Activated CD8-positive, alpha-beta memory T cell treated with anti-CD3 and anti-CD28 coated beads for 4 hours (primary cell): ENCODE data around the gene MIPEP.
"Not testable (repeated sequence)": the region's sequence is repeated elsewhere in the genome, so short reads cannot be mapped to it uniquely, and the experiment has no call there.

ENCODE experiments used
- DNase-seq, 2 donors: peaks; one replicate each; pipeline ENCODE4 v3.0.0-alpha.2; 2020; ENCODE audit warnings: low read depth in 2 of 2

The MIPEP gene

GRCh38 chr13:23889615-23890607 lies 711 bp upstream of the MIPEP start:
- no peak for DNase-seq

DNA sequence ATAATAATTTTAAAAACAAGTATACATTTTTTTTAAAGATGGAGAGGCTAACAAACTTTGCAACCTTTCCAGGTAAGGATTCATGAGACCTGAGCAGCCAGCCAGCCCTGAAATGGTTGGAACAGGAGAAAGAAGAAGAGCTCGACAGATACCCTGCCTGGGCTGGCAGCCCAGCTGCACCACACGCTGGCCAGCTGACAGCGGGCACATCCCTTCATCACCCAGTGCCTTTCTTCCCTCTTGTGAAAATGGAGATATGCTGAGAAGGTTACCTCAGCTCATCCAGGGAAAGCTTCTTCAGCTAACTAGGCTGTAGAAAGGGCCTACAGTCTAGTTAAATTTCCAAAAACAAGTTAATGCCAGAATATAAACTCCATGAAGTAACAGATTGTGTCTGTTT lies 4.8 kb downstream of the MIPEP start:
- DNase-seq = not testable (repeated sequence)

- no peak for DNase-seq
These were observed 5.9 kb downstream of the MIPEP start for GRCh38 chr13:23883255-23883654.

DNA sequence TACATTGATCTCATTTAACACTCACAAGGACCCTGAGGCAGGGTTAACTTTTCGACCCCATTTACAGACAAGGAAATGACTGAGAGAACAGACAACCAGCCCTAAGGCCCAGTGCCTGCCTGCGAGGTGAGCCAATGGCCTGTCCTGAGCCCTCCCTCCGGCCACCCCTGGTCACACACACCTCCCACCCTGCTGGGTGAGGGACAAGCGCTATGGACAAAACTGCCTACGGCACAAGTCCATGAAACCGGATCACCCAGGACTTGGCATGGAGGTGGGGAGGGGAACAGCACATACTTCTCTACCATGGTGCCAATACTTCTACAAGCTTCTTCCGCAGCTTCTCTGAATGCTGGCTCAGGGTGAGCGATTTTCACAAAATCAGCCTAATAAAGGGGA lies 7.8 kb downstream of the MIPEP start:
- DNase-seq = not testable (repeated sequence)

DNA sequence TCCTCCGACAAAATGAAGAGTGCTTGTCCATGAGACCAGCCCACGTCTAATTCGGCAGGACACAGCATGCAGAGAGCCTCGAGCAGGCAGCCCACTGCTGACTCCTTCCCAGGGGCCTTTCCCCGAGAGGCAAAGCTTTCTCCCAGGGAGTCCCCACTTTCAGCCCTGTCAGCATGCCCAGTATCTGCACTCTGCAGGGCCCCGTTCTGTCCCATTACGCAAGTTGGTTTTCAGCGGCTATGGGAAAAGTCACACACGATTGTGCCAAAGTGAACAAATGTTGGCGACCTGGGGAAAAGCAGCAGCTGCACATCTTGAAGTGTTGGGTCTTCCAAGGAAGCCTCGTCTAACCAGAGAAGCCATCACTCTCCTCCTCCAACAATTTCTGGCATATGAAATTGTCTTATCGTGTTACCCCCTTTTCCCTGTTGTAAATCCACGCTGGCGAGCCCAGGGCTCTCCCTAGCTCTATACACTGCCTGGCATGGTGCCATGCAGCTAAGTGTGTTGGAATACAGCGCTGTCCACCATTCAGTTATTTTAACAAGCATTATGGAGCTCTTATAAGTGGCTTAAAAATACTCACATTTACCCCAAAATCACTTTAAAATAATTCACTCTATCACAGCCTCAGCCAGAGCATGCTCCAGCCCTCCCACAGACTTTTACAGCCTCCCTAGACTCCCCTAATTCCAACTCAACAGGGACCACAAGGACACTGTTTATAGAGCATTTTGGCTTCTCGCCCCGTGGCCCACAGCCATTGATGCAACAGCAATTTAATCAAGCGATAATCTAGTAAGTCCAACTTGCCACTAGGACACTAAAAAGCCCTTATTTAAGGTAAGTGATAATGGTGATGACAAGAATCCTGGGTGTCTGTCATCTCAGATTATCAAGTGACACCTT lies 8.5 kb downstream of the MIPEP start:
- not testable (repeated sequence) for DNase-seq

DNA sequence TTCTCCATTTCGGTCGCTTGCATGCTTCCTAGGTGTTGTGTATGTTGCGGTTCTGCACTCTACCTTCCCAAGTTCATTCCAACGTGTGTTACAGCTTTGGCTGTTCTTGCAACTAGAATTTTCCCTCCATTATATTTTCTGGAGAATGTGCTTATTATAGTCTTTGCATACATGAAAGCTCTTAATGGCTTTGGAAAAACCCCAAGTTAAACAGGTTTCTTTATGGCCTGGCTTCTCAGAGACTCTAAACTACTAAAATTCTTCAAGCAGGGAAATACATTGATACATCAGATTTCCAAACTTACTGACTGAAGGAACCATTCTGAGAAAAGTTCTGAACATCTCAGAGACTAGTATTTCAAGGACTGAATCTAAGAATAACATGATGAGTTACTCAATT lies 11.9 kb downstream of the MIPEP start:
- DNase-seq = no peak

GRCh38 chr13:23876265-23876664 lies 12.9 kb downstream of the MIPEP start:
- DNase-seq = no peak

DNA sequence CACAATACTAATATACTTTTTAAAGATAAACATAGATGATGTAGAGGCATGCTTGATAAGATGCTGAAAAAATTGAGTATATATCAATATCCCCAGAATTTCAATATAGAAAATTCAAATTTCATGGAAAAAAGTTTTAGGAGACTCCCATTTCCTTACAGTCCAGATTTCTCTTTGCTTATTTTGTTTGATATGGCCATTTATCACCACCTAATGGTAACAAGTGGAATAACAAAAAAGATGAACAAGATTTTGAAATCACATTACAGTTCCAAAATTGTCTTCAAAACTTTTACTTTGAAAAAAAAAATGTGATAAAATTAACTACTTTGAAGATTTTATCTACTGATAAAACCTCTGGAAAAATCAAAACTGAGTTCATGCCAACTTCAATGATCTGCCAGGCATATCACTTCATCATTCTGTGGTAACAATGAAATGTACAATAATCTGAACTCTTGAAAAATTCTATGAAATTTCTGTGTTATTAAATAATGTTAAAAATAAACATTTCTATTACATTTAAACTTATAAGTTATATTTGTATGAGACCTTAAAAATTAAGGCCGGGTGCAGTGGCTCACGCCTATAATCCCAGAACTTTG lies 17.5 kb downstream of the MIPEP start:
- DNase-seq = no peak

DNA sequence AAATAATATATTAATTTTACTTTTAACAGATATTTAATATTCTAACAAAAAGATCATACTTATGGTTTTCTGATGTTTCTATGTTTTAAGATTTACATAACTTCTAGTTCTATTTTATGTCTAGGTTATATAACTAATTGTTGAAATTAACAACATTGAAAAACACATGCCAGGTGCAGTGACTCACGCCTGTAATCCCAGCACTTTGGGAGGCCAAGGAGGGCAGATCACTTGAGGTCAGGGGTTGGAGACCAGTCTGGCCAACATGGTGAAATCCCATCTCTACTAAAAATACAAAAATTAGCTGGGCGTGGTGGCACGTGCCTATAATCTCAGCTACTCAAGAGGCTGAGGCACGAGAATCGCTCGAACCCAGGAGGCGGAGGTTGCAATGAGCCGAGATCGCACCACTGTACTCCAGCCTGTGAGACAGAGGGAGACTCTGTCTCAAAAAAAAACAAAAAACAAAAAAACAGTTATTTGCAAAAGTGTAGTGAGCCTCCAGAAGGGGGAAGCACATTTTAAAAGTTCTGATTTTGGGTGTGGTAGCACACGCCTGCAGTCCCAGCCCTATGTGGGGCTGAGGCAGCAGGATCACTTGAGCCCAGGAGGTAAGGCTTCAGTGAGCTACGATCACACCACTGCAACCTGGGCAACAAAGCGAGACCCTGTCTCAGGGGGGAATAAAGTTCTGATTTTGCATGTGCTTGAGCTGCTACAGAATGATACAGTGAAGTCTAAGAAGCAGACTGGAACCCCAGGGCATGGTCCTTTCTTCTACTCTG lies 18.7 kb downstream of the MIPEP start:
- no peak for DNase-seq

- DNase-seq = no peak
These were observed 20.7 kb downstream of the MIPEP start for GRCh38 chr13:23868521-23868920.

DNA sequence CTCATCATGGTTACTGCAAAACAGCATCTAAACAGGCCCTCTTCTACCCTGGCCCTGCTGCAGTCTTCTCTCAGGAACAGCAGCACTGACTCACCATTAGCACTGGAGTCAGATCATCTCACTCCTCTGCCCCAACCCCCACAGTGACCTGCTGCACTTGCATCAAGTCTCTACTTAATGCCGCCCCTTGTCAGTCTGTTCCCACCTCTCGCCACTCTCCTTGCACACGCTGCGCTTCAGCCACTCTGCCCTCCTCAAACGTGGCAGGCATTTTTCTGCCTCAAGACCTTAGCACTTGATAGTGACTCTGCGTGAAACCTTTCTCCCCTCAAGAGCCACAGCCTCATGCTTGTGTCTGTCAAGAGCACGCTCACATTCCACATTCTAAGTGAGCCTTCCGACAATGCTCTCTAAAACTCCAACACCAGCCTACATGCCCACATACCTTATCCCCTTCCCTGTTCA lies 22.1 kb downstream of the MIPEP start:
- DNase-seq = no peak

DNA sequence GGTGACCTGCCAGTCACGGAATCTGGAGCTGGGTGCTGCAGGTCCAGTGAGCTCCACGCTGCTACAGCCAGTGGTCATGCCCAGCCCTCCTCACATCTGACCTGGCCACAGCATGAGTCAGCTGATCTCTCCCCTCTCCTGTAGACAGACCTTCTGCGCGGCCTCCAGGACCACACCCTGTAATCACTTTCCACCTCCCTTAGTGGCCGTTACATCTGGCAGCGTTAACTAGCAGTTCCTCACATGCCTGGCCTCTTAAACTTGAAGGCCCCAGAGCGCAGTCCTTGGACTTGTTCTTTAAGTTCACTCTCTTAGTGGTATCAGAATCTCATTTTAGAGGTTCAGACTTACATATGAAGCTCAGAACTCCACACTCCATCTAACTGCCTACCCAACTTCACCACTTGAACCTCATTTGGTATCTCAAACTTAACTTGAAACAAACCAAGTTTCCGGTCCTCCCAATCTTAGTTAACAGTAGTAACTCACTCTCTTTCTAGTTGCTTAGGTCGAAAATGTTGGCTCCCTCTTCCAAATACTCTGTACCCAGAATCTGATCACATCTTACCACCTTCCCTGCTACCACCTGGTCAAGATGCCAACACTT lies 22.7 kb downstream of the MIPEP start:
- DNase-seq = no peak

- DNase-seq = no peak
These were observed 23.3 kb downstream of the MIPEP start for GRCh38 chr13:23865906-23866305.

- DNase-seq = no peak
These were observed 24.2 kb downstream of the MIPEP start for GRCh38 chr13:23865026-23865425.

GRCh38 chr13:23861310-23861709 lies 27.9 kb downstream of the MIPEP start:
- DNase-seq = no peak

DNA sequence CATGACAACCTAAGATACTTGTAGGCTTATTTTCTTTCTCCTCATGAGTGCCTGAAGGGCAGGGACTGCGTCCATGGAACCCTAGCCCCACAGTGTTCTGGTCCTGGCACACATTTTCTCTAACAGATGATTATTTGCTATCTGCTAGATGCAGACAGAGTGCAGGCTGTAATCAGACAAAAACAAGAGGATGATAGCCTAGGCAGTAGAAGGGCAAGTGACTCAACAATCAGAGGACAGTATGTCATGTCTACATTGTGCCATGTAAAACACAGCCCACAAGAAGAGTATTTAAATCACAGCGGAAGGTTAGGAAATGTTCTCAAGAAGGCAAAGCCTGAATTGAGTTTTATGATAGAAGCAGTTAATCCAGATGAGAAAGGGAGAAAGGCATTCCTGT lies 29.3 kb downstream of the MIPEP start:
- no peak for DNase-seq

- no peak for DNase-seq
These were observed 29.7 kb downstream of the MIPEP start for GRCh38 chr13:23859455-23859854.

DNA sequence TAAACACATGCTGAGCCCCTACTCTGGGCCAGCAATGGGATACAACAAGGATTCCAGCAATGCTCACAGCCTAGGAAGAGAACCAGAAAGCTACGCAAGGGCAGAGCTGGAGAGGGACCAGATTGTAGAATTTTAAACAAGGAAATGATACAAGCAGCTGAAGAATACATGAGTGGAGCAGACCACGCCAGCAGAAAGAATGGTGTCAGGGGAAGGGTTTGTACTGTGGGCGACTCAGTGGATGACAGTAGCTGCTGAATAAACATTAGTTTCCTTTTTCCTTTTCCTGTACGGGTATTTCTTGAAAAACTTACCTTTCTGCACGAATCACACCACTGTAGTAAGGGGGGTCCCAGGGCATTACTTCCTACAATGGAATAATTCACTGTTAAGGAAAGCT lies 30.7 kb downstream of the MIPEP start:
- no peak for DNase-seq

DNA sequence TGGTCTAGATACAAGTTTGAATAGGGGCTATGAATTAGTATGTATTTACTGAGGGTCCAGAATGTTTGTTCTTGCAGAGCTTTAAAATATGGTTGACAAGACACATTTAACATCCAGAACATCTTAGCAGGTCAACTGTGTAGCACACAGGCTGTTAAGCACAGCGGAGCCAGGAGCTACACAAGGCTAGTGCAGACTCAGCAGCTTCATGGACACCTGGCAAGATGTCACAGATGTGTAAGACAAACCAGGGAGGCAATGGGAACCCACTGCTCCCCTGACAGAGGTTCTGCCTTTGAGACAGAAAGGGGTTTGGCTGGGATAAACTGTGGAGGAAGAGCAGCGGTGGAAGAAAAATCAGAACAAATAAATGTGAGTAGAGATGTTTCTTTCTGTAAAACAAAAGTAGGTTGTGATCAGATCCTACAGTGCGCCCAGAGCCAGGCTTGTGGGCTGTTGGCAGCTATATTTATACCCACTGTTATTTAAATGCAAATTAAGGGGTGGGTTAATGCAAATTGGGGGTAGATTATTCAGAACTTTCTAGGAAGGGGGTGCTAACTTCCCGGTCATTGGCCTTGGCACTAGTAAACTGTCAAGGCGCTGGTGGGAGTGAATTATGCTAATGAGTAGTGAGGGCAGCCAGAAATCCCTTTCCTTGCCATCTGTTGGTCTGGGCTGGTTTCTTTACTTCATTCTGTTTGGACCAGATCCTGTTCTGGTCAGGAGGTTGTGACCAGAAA lies 33.0 kb downstream of the MIPEP start:
- DNase-seq = no peak

DNA sequence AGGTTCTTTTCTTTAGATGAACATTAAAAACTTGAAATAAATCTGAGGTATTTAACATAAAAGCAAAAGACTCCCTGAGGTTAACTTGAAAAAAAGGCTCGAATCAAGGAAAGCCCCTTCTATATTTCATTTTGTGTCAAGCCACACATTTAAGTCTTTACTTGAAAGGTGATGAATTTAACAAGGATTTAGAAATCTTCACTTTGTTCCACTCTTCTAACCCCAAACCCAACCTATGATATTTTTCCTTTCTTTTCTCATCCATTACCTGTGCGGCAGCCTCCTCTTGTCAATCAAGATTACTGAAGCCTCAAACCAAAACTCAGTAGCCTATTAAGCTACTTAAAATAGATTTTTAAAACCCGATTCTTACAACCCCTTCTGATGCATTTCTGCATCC lies 33.8 kb downstream of the MIPEP start:
- DNase-seq = no peak
